Measurements from ENCODE around the gene EPAS1.
A peak's percentile ranks its signal among the peaks of the same experiment; 100 is the strongest.

EPAS1 gene

DNA sequence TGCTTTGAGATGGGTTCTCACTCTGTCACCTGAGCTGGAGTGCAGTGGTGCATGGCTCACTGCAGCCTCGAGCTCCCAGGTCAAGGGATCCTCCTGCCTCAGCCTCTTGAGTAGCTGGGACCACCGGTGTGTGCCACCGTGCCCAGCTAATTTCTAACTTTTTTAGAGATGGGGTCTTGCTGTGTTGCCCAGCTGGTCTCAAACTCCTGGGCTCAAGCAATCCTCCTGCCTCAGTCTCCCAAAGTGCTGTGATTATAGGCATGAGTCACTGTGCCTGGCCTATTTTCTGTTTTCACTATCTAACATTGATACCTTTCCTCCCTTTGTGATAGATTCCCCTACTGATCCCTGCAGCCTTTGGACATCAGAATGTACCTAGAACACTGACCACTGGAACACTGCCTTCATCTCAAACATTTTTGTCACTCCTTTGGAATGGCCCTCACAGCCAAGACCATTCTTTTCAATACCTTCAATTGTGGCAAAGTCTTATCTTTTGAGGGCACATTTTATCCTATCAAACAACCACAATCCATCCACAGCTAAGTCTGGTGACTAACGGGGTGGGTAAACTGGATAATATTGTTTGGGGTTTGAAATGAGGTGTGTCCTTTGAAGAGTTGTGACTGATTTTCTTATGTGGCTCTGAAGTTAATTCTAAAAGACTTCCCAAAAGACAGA, 43.7 kb downstream of the EPAS1 start:
- H3K9me3 ChIP-seq, result no peaks in the 10 kb centered on the region
- no peaks in the 10 kb centered on the region for H3K27me3 ChIP-seq
- DNase-seq, result no peak
- H3K4me1 ChIP-seq, result peaks cover 0 to 100% (median 85%) of the 10 kb centered on the region in 4 donors
- no peak overlapping the region for H3K4me3 ChIP-seq
- H3K36me3 ChIP-seq, result no peaks in the 10 kb centered on the region
- intact Hi-C loops (cut with DNase I; ENCODE audit: low total_unique reads), result no loop called here
- H3K27ac ChIP-seq, result peak overlapping the region; percentile 84 to 86
- TF ChIP-seq, protein P1, sequence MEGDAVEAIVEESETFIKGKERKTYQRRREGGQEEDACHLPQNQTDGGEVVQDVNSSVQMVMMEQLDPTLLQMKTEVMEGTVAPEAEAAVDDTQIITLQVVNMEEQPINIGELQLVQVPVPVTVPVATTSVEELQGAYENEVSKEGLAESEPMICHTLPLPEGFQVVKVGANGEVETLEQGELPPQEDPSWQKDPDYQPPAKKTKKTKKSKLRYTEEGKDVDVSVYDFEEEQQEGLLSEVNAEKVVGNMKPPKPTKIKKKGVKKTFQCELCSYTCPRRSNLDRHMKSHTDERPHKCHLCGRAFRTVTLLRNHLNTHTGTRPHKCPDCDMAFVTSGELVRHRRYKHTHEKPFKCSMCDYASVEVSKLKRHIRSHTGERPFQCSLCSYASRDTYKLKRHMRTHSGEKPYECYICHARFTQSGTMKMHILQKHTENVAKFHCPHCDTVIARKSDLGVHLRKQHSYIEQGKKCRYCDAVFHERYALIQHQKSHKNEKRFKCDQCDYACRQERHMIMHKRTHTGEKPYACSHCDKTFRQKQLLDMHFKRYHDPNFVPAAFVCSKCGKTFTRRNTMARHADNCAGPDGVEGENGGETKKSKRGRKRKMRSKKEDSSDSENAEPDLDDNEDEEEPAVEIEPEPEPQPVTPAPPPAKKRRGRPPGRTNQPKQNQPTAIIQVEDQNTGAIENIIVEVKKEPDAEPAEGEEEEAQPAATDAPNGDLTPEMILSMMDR (IDR thresholded peaks at IDR 0.05), result no peak

DNA sequence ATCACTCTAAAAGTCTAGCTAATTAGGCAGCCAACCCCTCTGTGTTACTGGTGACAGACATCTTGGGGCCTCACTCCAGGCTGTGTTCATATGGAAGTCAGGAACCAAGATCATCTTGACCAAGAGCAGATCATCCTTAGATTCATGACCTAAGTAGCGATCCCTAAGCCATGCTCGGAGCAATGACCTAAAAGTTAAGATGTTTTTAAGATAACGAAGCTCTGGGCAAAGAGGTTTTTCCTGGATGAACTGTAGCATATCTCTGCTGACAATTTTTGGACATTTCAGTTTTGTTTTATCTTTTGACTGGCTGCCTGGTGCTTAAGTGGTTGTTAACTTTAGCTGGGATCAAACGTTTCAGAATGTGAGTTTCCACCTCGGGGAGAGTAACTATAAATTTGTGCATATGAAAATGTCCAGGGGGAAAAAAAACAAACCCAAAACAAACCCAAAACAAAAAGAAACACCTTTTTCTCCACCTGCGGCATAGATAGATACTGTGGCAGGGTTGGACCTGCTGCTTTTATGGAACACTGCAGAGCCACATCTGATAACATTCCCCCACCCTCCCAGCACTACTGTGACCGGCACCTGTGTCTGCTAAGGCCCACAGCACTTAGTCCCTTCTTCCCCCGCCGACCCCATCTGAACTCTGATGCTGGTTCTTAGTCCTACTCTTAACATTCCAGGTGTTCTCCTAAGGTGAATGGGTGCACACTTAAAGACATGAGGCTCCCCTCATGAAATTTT, 45.5 kb downstream of the EPAS1 start:
- Histone ChIP-seq H3K9me3 (no peaks in the 10 kb centered on the region), H3K4me3 (no peak overlapping the region), H3K27ac (peak overlapping the region; percentile 18 to 84), H3K4me1 (peaks cover 0 to 100% (median 79%) of the 10 kb centered on the region in 4 donors), H3K36me3 (peaks cover 9 to 10% (median 10%) of the 10 kb centered on the region in 3 donors), H3K27me3 (no peaks in the 10 kb centered on the region)
- DNase-seq, result no peak
- intact Hi-C loops (cut with DNase I; ENCODE audit: low total_unique reads), result no loop called here
- TF ChIP-seq, protein P1 (IDR thresholded peaks at IDR 0.05), result no peak

DNA sequence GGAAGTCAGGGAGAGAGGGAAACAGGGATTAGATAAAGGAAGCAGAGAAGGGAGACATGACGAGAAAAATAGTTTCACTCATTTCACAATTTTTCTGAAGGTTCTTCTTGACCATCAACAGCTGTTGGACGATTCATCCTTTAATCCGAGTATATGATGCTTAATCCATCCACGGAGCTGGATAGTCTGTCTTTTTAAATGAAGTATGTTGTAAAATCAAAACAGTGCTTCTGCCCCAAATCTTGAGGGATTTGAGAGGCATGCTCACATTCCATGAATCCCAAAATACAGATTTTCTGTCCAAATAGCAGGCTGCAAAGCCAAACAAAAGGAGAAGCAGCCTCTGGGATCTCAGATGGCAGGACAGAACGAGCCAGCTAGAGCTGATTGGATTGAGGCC, 47.5 kb downstream of the EPAS1 start:
- Histone ChIP-seq H3K4me3 (no peak overlapping the region), H3K36me3 (peaks cover 16 to 30% (median 23%) of the 10 kb centered on the region in 3 donors), H3K27me3 (no peaks in the 10 kb centered on the region), H3K27ac (peak overlapping the region; percentile 38 to 43), H3K4me1 (peaks cover 0 to 94% (median 70%) of the 10 kb centered on the region in 4 donors), H3K9me3 (no peaks in the 10 kb centered on the region)
- intact Hi-C loops (cut with DNase I; ENCODE audit: low total_unique reads), result no loop called here
- no peak for DNase-seq
- TF ChIP-seq, protein P1 (IDR thresholded peaks at IDR 0.05), result no peak

DNA sequence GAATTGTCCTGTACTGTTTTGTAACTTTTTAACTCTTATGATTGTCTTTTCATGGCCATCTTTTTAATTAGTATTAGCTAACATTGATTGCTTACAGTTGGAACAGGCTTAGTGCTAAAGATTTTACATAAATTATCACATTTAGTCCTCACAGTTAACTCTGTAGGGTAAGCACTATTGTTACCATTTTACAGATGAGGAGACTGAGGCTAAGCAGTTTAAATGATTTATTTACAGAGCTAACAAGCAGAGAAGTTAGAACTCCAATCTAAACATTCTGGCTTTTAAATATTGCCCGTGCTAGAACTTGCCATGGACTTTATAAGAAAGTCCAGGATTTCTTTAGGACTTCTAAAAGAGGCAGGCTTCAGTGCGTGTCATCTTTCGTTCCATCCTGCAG, 48.6 kb downstream of the EPAS1 start:
- Histone ChIP-seq H3K36me3 (peaks cover 18 to 39% (median 33%) of the 10 kb centered on the region in 3 donors), H3K4me1 (peaks cover 0 to 84% (median 59%) of the 10 kb centered on the region in 4 donors), H3K9me3 (no peaks in the 10 kb centered on the region), H3K4me3 (no peak overlapping the region), H3K27me3 (no peaks in the 10 kb centered on the region), H3K27ac (peak overlapping the region; percentile 21 to 36)
- no peak for DNase-seq
- intact Hi-C loops (cut with DNase I; ENCODE audit: low total_unique reads), result no loop called here
- TF ChIP-seq, protein P1 (IDR thresholded peaks at IDR 0.05), result no peak

DNA sequence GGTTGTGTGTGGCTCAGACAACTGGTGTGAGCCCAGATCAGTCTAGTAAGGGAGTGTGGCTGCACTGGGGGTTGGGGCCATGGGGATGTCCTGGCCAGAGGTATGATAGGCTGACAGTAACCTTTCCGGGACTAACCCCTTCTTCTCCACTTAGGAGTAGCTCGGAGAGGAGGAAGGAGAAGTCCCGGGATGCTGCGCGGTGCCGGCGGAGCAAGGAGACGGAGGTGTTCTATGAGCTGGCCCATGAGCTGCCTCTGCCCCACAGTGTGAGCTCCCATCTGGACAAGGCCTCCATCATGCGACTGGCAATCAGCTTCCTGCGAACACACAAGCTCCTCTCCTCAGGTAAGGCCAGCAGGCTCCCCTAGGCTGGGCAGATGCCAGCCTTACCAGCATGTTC, 49.5 kb downstream of the EPAS1 start:
- peaks cover 0 to 84% (median 59%) of the 10 kb centered on the region in 4 donors for H3K4me1 ChIP-seq
- H3K27ac ChIP-seq, result peak overlapping the region; percentile 21 to 36
- H3K4me3 ChIP-seq, result no peak overlapping the region

More for the DNA sequence above, 49.5 kb downstream of the EPAS1 start:
- no peaks in the 10 kb centered on the region for H3K27me3 ChIP-seq
- H3K36me3 ChIP-seq, result peaks cover 18 to 47% (median 43%) of the 10 kb centered on the region in 3 donors
- intact Hi-C loops (cut with DNase I; ENCODE audit: low total_unique reads), result no loop called here
- DNase-seq, result no peak
- TF ChIP-seq, protein P1 (IDR thresholded peaks at IDR 0.05), result no peak
- no peaks in the 10 kb centered on the region for H3K9me3 ChIP-seq

Measured in tibial artery (tissue), 4 donors.